Adrenal gland (tissue), 12 donors: ENCODE results near the gene RYR2. TPM values are rescaled to one million over a fixed set of nuclear protein-coding genes. Genes with fewer than 3 reads are reported as not detected.

ENCODE experiments used
- DNase-seq, 7 donors: peaks; one replicate each; pipeline ENCODE4 v3.0.0-alpha.2; 2019 to 2020
- H3K27ac ChIP-seq, 5 donors: fragments of 200-600 bp; sonication (generic) in 4 of 5; 1 replicate in 3 of 5; 2 replicates in 2 of 5; pipeline versions ENCODE4 v1.5.1 to v1.8.0; 2016 to 2020; ENCODE audit warnings: mild to moderate bottlenecking in 1 of 5
- H3K27me3 ChIP-seq: fragments of 200-600 bp; 2 replicates; pipeline ENCODE4 v1.8.0; 2021
- H3K36me3 ChIP-seq, 2 donors: fragments of 200-600 bp; replicated peaks in 1 of 2; 1 replicate in 1 of 2; 2 replicates in 1 of 2; pipeline versions ENCODE4 v1.5.1 to v1.8.0; 2018 to 2022
- H3K4me1 ChIP-seq, 2 donors: fragments of 200-600 bp; replicated peaks in 1 of 2; 1 replicate in 1 of 2; 2 replicates in 1 of 2; pipeline versions ENCODE4 v1.5.1 to v1.8.0; 2018 to 2021
- H3K4me3 ChIP-seq, 4 donors: fragments of 200-600 bp; sonication (generic) in 3 of 4; one replicate each; pipeline ENCODE4 v1.5.1; 2016 to 2018
- H3K9me3 ChIP-seq, 3 donors: fragments of 200-600 bp; sonication (generic) in 1 of 3; replicated peaks in 1 of 3; 1 replicate in 2 of 3; 2 replicates in 1 of 3; pipeline versions ENCODE4 v1.5.1 to v1.8.0; 2016 to 2021
- CTCF ChIP-seq, 6 experiments: fragments of 450-650 bp in 4 of 6; fragments of 200-600 bp in 2 of 6; sonication (generic) in 1 of 6; IDR thresholded peaks; 1 replicate in 5 of 6; 2 replicates in 1 of 6; pipeline versions ENCODE4 v1.5.1 to v1.8.0; 2016 to 2021; ENCODE audit warnings: antibody characterized with exemption in 6 of 6, mild to moderate bottlenecking in 2 of 6, moderate library complexity in 1 of 6
- POLR2A ChIP-seq, 2 donors: fragments of 450-650 bp; IDR thresholded peaks; one replicate each; pipeline ENCODE4 v1.6.1; 2017; ENCODE audit warnings: antibody characterized with exemption in 2 of 2, mild to moderate bottlenecking in 2 of 2, moderate library complexity in 1 of 2
- WGBS, 4 donors: extraction: QIAGEN DNeasy Blood & Tissue Kit in 2 of 4; methylation state at CpG; one replicate each; pipeline versions ENCODE4 v1.1.5 to v1.1.7; 2013 to 2017; 5-methylcytosine and 5-hydroxymethylcytosine counted together
- intact Hi-C, 2 donors: fragments of 100-400 bp; cut with DNase I; formaldehyde crosslinking; loops; one replicate each; pipeline versions ENCODE4 v1.14.1 to v1.15.0; 2022 to 2023
- polyA plus RNA-seq, 3 donors: library from polyadenylated mRNA; stranded (reverse); fragments of 200-250 nt in 2 of 3; fragments of 350-450 nt in 1 of 3; fragmentation: Illumina TruSeq in 1 of 3; extraction: RNeasy Lipid Tissue Mini Kit (QIAGEN cat#74804) in 1 of 3; gene quantifications; one replicate each; pipeline ENCODE4 v1.2.3, GENCODE V29; 2013 to 2014
- total RNA-seq, 9 donors: library from RNA; depleted of rRNA in 4 of 9; stranded (reverse); fragments of >200 nt in 4 of 9; fragments of 120-200 nt in 1 of 9; fragmentation: NEBNext Ultra II Directional in 1 of 9; extraction: Animal tissue kit (Norgen Biotek cat#: 25700) in 1 of 9; gene quantifications; one replicate each; pipeline versions ENCODE4 v1.1.0 to v1.2.4, GENCODE V29; 2013 to 2023
- donor health status: healthy with polysubstance abuse.
- donor health status: Bipolar disorder and iron deficiency.
- donor health status: DM: yes; HTN: yes; CAD: no.
- donor health status: DM: no; HTN: no; CAD: no.
- donor health status: DM: no; HTN: no; CAD: no.
- donor health status: DM: yes; HTN: yes; CAD: no.

The RYR2 gene
- total and polyA plus RNA-seq, 12 donors, result 0.07 to 6.3 (median 0.18) TPM; not detected in 1

DNA sequence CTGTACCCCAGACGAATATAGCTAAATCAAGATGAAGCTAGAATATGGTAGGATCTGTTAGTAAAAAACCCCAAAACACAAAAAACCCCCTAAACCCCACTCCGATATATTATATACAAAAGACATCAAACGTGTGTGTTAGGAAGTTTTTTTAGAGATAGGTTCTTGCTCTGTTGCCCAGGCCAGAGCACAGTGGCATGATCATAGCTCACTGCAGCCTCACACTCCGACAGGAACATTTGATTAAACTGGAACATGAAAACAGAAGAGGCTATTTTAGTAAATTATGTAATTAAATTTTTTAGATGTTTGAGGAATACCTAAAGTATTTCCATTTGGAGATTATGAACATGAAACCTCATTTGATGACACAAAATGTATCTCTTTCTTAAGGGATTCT lies 8.2 kb upstream of the RYR2 start:
- no peak for DNase-seq
- H3K27me3 ChIP-seq, result no peaks in the 10 kb centered on the region
- no peaks in the 10 kb centered on the region for H3K4me1 ChIP-seq
- intact Hi-C loops, result no loop called here
- 49 to 67% (median 58%) methylated on average over 4 of the region's 4 CpGs for WGBS, 4 donors
- H3K27ac ChIP-seq, result no peak overlapping the region
- no peak overlapping the region for H3K4me3 ChIP-seq
- no peak for TF ChIP-seq CTCF (IDR thresholded peaks at IDR 0.05)
- no peak for TF ChIP-seq POLR2A (IDR thresholded peaks at IDR 0.05)
- no peaks in the 10 kb centered on the region for H3K9me3 ChIP-seq
- no peaks in the 10 kb centered on the region for H3K36me3 ChIP-seq

DNA sequence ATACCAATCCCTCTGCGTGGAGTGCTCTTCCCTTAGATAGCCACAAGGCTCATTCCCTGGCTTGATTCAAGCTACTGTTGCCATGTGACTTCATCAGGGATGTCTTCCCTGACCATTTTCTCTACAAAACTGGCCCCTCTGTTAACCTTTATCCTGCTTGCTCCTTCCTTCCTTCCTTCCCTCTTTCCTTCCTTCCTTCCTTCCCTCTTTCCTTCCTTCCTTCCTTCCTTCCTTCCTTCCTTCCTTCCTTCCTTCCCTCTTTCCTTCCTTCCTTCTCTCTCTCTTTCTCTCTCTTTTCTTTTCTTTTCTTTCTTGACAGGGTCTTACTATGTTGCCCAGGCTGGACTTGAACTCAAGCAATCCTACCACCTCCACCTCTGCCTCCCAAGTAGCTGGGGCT lies 6.2 kb upstream of the RYR2 start:
- DNase-seq, result no peak
- intact Hi-C loops, result no loop called here
- Histone ChIP-seq H3K36me3 (no peaks in the 10 kb centered on the region), H3K4me1 (no peaks in the 10 kb centered on the region), H3K27ac (no peak overlapping the region), H3K4me3 (no peak overlapping the region), H3K9me3 (no peaks in the 10 kb centered on the region), H3K27me3 (peaks cover 4% of the 10 kb centered on the region)
- no peak for TF ChIP-seq POLR2A (IDR thresholded peaks at IDR 0.05)
- no peak for TF ChIP-seq CTCF (IDR thresholded peaks at IDR 0.05)
- 88 to 100% (median 93%) methylated on average over 1 of the region's 1 CpG for WGBS, 4 donors

GRCh38 chr1:237038211-237038610 lies 3.8 kb upstream of the RYR2 start:
- WGBS, 4 donors, result 79 to 86% (median 82%) methylated on average over 6 of the region's 6 CpGs
- Histone ChIP-seq H3K27ac (no peak overlapping the region), H3K27me3 (peaks cover 29% of the 10 kb centered on the region), H3K4me1 (no peaks in the 10 kb centered on the region), H3K9me3 (no peaks in the 10 kb centered on the region), H3K4me3 (no peak overlapping the region), H3K36me3 (no peaks in the 10 kb centered on the region)
- DNase-seq, result no peak
- no peak for TF ChIP-seq POLR2A (IDR thresholded peaks at IDR 0.05)
- TF ChIP-seq CTCF (IDR thresholded peaks at IDR 0.05), result no peak
- intact Hi-C loops, result no loop called here

- no peak overlapping the region for H3K27ac ChIP-seq
- no peaks in the 10 kb centered on the region for H3K4me1 ChIP-seq
- TF ChIP-seq POLR2A (IDR thresholded peaks at IDR 0.05) (no peak), CTCF (IDR thresholded peaks at IDR 0.05) (no peak)
- no peaks in the 10 kb centered on the region for H3K9me3 ChIP-seq
- no peak for DNase-seq
- 57 to 77% (median 68%) methylated on average over 10 of the region's 10 CpGs for whole genome bisulfite sequencing, 4 donors
- no peak overlapping the region for H3K4me3 ChIP-seq
- H3K27me3 ChIP-seq, result peaks cover 36% of the 10 kb centered on the region
- intact Hi-C loops, result no loop called here
- no peaks in the 10 kb centered on the region for H3K36me3 ChIP-seq
Measured at GRCh38 chr1:237040823-237041222, 1.2 kb upstream of the RYR2 start.
